Keratinocyte (primary cell): Measurements from ENCODE around the gene CACNA1H.
A peak's percentile ranks its signal among the peaks of the same experiment; 100 is the strongest.

Experiments
- EZH2 ChIP-seq: IDR thresholded peaks from one replicate; pipeline ENCODE4 v1.6.1; 2012; ENCODE audit warnings: inconsistent platforms, mild to moderate bottlenecking, low read length, moderate library complexity
- TF ChIP-seq, protein P1 (sequence below), 3 experiments: IDR thresholded peaks in 1 of 3; conservative IDR thresholded peaks in 1 of 3; optimal IDR thresholded peaks in 1 of 3; 2 replicates in 2 of 3; 3 replicates in 1 of 3; pipeline versions ENCODE3 to v1.5.1; 2011; ENCODE audit warnings: low read length in 3 of 3, mild to moderate bottlenecking in 3 of 3, moderate library complexity in 2 of 3, control low read depth in 1 of 3, inconsistent platforms in 1 of 3; ENCODE audit not compliant: insufficient read depth in 2 of 3; ENCODE audit errors: extremely low read depth in 1 of 3

GRCh38 chr16:1258906-1259759, 106.2 kb downstream of the CACNA1H start:
- TF ChIP-seq, protein P1, sequence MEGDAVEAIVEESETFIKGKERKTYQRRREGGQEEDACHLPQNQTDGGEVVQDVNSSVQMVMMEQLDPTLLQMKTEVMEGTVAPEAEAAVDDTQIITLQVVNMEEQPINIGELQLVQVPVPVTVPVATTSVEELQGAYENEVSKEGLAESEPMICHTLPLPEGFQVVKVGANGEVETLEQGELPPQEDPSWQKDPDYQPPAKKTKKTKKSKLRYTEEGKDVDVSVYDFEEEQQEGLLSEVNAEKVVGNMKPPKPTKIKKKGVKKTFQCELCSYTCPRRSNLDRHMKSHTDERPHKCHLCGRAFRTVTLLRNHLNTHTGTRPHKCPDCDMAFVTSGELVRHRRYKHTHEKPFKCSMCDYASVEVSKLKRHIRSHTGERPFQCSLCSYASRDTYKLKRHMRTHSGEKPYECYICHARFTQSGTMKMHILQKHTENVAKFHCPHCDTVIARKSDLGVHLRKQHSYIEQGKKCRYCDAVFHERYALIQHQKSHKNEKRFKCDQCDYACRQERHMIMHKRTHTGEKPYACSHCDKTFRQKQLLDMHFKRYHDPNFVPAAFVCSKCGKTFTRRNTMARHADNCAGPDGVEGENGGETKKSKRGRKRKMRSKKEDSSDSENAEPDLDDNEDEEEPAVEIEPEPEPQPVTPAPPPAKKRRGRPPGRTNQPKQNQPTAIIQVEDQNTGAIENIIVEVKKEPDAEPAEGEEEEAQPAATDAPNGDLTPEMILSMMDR (optimal IDR thresholded peaks at IDR 0.05 in 1 of 3, IDR thresholded peaks at IDR 0.05 in 1 of 3, conservative IDR thresholded peaks at IDR 0.05 in 1 of 3; ENCODE audit: extremely low read depth in 1 of 3, insufficient read depth in 2 of 3, low read length in 3 of 3), result no peak
- peak; percentile 80 for TF ChIP-seq EZH2
